ENCODE results near the gene SPRR4.

Gene SPRR4

DNA sequence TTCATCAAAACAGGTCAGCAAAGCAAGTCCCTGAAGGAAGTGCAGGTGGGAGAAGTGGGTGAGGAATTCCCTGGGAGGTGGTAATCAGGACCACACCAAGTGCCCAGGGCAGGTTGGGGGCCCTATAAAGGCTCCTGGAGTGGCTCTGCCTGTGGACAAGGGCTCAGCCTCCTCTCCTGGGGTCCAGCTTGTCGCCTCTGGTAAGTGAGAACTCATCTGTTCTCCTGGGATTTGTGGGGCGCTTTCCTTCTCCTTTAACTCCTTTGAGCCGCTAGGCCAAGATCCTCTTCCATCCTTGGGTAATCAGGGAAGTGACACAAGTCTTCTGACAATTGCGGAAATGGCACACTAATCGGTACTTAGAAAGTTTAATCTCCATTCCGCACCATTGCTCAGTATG lies at the start of gene SPRR4:
TSS of gene SPRR4 (plus strand) at position 154 of the 400 bp plus-strand sequence. CDS start 1,243 bp downstream, outside the sequence.
- DNase-seq, result no peak

DNA sequence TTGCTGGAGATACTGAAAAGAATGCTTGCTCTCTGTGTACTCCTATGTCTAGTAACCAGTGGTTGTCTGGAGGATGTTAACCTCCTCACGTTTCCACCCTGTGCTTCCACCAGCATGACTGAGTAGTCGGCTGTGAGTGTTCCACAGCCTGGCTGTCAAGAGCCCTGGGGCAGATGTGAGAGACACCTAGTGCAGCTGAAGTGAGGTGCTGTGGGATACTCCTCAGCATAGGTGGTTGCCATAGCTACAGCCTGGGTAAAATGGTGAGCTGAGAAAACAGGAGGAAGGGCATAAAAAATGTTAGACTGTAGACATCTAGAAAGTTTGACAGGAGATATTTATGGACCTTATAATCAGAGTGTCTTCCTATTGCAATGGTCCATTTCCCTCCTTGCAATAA lies 46.3 kb upstream of the SPRR4 start:
- DNase-seq, result no peak

- no peak for DNase-seq
These were observed 44.4 kb upstream of the SPRR4 start for GRCh38 chr1:152926091-152926490.

DNA sequence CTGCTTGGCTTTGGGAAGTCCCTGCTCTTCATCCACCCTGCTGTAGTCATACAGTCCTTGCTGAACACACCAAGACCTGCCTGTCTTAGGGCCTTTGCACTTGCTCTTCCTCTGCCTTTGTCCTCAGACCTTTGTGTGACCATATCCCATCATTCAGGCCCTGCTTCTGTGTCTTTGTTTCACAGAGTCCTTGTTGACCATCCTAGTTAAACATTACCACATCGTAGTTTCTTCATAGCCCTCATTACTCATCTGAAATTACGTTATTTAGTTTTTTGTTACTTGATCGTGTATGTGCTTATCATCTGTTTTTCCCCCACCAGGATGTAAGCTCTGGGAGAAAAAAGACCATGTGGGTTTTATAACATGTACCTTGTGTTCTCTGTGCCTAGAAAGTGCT lies 41.8 kb upstream of the SPRR4 start:
- no peak for DNase-seq

DNA sequence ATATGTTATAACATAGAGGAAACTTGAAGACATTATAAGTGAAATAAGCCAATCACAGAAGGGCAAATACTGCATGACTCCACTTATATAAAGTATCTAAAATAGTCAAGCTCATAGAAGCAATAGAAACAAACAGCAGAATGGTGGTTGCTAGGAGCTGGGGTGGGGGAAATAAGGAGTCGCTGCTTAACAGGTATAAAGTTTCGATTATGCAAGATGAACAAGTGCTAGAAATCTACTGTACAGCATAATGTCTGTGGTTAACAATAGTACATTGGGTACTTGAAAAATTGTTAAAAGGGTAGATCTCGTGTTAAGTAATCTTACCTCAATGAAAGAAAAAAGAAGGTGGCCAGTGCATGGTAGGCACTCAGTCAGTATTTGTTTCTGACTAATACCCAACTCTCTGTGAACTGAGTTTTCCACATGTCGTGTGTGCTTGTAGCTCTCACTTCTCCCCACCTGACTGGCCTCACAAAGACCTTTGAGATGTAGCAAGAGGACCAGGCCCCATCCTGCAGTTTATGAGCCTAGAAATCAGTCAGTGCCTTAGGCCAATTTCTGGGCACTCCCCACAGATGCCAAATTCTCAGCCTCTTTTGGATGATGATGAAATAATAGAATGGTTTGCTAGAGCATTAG lies 38.2 kb upstream of the SPRR4 start:
- DNase-seq, result no peak

DNA sequence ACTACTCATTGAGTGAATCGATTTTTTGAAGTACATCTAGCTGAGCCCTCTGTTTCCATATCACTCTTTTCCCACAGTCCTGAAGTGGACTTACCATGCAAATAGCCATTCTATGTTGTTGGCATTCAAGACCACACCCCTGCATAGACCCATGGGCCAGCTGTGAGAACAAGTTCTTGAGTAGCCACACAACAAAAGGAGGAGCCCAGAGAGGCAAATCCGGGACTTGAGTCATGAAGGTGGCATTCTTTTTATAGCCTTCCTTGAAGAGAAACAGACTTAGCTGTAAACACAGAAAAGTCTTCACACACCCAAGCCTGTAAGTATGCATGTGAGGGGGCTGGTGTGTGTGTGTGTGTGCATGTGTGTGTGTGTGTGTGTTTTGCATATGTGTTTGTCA lies 37.3 kb upstream of the SPRR4 start:
- no peak for DNase-seq

DNA sequence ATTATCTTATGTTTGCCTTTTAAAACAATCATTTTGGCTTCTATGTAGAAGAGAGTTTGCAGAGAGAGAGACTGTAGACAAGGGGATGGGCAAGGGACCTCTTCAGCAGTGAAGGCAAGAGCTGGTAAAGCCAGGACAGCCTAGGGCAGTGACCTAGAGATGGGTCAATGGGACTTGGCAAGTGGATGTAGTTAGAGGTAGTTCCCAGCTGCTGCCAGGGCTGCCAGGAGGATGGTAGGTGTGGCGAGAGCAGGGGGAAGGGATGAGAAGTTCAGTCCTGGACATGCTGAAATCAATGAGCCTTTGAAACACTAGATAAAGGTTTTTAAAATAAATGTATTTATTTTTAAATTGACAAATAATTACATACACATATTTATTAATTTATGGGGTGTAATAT lies 29.8 kb upstream of the SPRR4 start:
- no peak for DNase-seq

DNA sequence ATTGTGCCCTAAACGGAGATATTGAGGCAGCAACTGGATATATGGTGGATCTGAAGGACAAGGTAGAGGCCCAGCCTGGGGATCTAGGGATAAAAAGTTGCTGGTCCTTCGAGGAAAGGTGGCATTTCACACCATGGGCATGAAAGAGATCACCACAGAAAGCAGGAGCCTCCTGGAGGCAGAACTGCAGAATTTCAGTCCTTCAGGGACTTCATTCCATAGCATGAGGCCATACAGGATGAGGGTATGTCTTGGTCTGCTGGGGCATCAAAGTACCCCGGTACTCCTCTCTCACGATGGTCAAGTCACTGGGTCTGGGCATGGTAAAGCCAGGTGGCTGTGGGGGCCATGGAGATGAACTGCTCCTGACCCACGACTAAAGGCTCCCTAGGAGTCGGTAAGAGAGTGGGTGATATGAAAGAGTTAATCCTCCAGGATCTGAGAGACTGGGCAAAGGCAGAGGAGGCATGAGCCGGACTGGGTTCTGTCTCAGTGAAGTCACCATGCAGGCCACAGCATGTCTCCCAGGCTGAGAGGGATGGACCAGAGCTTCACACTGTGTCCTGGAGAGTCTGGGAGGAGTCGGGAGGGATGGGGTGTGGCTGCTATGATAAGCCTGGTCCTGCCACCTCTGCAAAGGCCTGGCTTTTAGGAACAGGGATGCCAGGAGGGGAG lies 29.3 kb upstream of the SPRR4 start:
- DNase-seq, result no peak

- no peak for DNase-seq
These were observed 28.3 kb upstream of the SPRR4 start for GRCh38 chr1:152942161-152942560.

DNA sequence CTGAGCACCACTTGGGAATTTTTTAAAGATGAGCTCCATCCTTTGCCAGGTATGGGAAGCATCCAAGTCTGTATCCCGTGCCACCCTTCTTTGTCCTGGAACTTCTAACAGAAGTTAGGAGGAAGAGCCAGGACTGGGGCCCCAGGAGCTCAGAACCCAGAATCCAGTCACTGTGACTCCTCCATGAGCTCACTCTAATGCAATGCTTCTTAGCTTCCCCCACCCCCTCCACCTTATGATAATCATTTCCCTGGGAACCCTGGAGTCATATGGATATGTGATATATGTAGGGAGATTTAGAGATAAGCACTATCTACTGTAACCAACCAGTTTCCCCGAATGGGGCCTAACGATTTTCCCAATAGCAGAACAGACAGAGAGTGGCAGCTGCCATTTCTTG lies 24.2 kb upstream of the SPRR4 start:
- no peak for DNase-seq

GRCh38 chr1:152946651-152947256 lies 23.7 kb upstream of the SPRR4 start, which contains the start of gene SPRR5:
SPRR5 (plus strand) TSS chr1:152947206; CDS start chr1:152948555, 1,349 bp downstream.
- DNase-seq, result no peak

DNA sequence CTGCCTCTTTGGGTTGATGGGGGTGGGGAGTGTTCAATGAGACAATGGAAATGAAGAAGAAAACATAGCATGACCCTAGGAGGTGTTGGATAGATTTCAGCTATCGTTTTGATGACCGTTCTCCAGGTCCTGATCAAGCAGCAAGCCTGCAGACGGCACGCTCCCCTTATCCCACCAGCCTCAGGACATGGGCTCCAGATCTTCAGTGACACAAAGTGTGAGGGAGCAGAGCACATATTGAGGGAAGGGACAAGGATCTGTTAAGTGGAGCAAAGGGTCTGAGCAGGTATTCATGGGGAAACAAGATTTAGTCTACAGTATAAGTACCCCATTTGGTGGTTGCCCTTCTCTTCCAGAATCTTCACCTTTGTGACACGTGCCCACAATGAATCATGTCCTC lies 18.7 kb upstream of the SPRR4 start:
- DNase-seq, result no peak

GRCh38 chr1:152953761-152954160 lies 16.7 kb upstream of the SPRR4 start:
- no peak for DNase-seq

- DNase-seq, result no peak
These were observed 16.0 kb upstream of the SPRR4 start for GRCh38 chr1:152954436-152954835.

DNA sequence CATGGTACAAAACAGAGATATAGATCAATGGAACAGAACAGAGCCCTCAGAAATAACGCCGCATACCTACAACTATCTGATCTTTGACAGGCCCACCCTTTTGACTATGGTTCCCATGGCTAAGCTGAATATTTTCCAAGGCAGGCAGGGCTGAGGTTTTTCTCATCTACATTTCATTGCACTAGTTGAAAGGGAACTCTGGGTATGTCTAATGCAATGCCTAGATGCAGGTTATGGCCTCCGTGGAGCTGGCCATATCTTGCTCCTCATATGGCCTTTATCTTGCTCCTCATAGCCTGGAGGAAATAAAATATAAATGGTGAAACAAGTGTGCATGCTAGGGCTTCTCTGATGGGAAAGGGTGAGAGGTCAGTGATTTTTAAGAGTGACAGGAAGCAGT lies 12.9 kb upstream of the SPRR4 start:
- DNase-seq, result no peak

DNA sequence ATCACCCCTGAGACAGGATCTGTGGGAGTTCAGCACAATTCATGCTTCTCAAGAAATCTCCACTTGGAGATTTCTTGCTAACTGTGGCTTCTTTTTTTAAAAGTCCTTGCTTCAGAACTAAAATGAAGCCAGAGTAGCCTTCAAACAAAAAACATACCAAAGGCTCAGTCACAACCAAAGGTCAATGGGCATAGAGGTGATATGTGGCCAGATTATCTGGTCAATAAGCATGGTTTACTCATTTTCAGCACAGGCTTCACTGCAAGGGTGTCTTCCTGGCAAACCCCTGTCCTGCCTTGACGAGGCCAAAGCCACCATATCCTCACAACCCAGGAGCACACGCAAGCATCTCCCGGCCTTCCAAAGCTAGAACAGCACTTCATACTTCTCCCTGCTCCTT lies 11.2 kb upstream of the SPRR4 start:
- no peak for DNase-seq

- no peak for DNase-seq
These were observed 10.5 kb upstream of the SPRR4 start for GRCh38 chr1:152959801-152960451.

DNA sequence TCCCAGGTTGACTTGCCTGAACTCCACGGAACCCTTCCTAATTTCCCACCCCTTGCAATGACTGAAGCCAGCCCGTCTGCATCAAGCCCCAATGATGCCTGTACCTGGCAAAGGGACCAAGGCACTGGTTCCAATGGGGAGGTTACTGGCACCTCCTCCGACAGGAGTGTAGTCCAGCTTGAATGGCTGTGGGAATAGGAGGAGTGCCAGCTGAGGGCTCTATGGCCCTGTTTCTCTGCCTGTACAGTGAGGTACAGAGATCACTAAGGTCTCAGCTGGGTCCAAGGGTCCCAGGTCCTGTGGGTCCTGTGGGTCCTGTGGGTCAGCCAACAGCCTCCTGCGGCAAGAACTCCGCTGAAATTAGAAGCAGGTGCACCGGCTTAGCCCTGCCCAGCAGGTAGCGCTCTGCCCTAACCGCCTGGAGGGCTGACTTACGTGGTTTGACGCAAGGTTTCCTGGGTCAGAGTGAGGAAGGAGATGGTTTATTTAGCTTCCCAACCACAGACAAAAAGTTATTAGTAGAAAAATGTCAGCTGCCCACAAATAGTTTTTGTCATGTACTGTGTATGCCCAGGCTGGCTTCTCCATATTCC lies 9.9 kb upstream of the SPRR4 start:
- DNase-seq, result no peak

DNA sequence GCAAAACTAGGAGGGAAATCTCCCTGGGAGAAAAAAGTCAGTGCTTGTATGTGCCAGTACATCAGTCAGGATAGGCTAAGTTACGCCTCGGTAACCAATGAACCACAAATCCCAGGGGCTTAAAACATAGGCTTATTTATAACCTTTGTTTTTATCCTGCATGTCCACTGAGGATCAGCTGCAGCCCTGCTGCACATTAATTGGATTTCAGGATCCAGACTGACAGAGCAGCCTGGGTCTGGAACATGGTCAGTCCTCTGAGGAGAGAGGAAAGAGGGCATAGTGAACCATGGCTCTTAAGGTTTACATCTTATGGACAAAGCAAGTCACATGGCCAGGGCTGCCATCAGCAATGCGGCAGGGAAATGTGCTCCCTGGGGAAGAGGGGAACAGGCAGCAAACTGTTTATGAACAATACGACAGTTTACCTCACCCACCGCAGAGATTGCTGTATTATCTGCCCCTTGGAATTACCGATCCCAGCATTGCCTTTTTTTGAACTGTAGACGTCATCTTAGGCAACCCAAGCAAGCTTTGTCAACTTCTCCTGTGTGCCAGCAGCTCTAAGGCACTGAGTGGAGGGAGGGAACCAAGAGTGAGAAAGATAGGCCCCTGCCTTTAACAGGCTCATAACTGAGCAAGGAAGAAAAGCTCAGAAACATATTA lies 9.1 kb upstream of the SPRR4 start:
- DNase-seq, result no peak

GRCh38 chr1:152962876-152963415 lies 7.5 kb upstream of the SPRR4 start:
- no peak for DNase-seq

DNA sequence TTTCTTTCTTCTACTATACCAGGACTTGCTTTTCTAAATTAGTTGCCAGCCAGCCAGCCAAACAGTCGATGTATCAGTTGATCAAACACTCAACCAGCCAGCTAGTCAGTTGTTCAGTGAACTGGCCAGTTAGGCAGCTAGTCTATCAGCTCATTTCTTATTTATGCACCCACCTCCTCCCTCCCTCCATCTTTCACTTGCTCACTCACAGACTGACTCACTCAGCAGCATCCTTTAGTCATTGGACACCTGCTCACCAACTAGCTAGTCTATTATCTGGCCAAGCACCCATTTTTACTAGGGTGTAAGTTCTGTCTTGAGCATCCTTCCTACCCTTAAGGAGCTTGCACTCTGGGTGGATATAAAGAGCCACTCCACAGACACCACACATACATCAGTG lies 5.9 kb upstream of the SPRR4 start:
- no peak for DNase-seq

GRCh38 chr1:152965853-152966252 lies 4.6 kb upstream of the SPRR4 start:
- no peak for DNase-seq

- DNase-seq, result no peak
These were observed 3.2 kb upstream of the SPRR4 start for GRCh38 chr1:152967201-152967600.

All from activated CD4-positive, alpha-beta T cell treated with anti-CD3 and anti-CD28 coated beads for 4 hours (primary cell).